GM12878 (cell line): ENCODE measurements around the gene COMT. TPM values are rescaled to one million over a fixed set of nuclear protein-coding genes. Genes with fewer than 3 reads are reported as not detected.

ENCODE experiments used
- HDAC2 ChIP-seq: fragments of 200-600 bp; sonication (generic); IDR thresholded peaks from 2 replicates; pipeline ENCODE4 v1.6.1; 2017
- polyA plus RNA-seq, 11 experiments: library from polyadenylated mRNA; depleted of rRNA in 4 of 11; unstranded in 6 of 11; stranded (reverse) in 5 of 11; fragments of >200 nt; fragmentation: Nextera tagmentation in 4 of 11; fragmentation: Illumina TruSeq in 1 of 11; extraction: Ambion mirVana in 4 of 11; extraction: Trizol in 1 of 11; gene quantifications; 1 replicate in 1 of 11; 2 replicates in 10 of 11; pipeline versions ENCODE4 v1.2.1 to v1.2.3, GENCODE V29; 2011 to 2016; ENCODE audit warnings: inconsistent platforms in 2 of 11, missing spikeins in 2 of 11, low read depth in 1 of 11
- total RNA-seq, 4 experiments: library from RNA; depleted of rRNA in 3 of 4; stranded (reverse); fragments of >200 nt in 3 of 4; fragmentation: Illumina TruSeq in 1 of 4; extraction: Trizol in 1 of 4; gene quantifications; 2 replicates each; pipeline versions ENCODE4 v1.2.1 to v1.2.3, GENCODE V29; 2013 to 2021
- TF ChIP-seq, protein P1 (sequence below): fragments of 150-350 bp; IDR thresholded peaks from 2 replicates; pipeline ENCODE4 v1.6.1; 2016; ENCODE audit warnings: low read depth, low read length
- TF ChIP-seq, protein P2 (sequence below): fragments of 450-650 bp; IDR thresholded peaks from 2 replicates; pipeline ENCODE4 v1.6.1; 2018; ENCODE audit warnings: mild to moderate bottlenecking, low read depth, moderate library complexity; ENCODE audit not compliant: partially characterized antibody
- TF ChIP-seq, protein P3 (sequence below): IDR thresholded peaks from 2 replicates; pipeline ENCODE4 v1.6.1; 2011; ENCODE audit warnings: borderline replicate concordance, low read depth, mild to moderate bottlenecking, moderate library complexity, low read length; ENCODE audit not compliant: insufficient read depth, poor library complexity, severe bottlenecking

The COMT gene
- total and polyA plus RNA-seq, 10 of the 15 experiments (the other 5 are each of a cell fraction or from before 2014, with no cell fraction given) = 4.5 to 152 (median 66.1) TPM

DNA sequence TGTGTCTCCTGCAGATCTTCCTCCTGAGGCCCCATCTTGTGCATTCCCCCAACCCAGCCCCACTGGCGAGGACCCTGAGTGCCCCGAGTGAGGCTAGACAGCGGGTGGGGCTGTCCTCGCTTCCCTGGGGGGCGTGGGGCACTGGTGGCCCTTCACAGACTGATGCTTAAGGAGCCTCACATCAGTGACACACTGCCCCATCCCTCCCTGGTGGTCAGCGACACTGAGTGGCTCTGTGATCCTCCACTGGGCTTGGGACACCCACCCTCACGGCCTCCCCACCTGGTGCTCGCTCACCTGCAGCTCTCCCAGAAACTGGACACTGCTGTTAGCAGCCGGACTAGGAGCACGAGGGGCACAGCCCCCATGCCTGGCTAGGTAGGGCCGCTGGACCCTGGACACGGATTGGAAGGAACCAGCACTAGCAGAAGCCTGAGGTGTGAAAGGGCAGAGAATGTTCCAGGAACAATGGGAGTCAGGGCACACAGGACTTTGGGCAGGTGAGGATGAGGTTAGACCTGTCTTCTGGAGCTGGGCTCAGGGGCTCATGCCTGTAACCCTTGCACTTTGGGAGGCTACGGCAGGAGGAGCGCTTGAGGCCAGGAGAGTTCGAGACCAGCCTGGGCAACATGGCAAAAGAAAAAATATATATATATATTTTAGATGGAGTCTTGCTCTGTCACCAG lies 23.3 kb downstream of the COMT start (continued):
- TF ChIP-seq, protein P1, sequence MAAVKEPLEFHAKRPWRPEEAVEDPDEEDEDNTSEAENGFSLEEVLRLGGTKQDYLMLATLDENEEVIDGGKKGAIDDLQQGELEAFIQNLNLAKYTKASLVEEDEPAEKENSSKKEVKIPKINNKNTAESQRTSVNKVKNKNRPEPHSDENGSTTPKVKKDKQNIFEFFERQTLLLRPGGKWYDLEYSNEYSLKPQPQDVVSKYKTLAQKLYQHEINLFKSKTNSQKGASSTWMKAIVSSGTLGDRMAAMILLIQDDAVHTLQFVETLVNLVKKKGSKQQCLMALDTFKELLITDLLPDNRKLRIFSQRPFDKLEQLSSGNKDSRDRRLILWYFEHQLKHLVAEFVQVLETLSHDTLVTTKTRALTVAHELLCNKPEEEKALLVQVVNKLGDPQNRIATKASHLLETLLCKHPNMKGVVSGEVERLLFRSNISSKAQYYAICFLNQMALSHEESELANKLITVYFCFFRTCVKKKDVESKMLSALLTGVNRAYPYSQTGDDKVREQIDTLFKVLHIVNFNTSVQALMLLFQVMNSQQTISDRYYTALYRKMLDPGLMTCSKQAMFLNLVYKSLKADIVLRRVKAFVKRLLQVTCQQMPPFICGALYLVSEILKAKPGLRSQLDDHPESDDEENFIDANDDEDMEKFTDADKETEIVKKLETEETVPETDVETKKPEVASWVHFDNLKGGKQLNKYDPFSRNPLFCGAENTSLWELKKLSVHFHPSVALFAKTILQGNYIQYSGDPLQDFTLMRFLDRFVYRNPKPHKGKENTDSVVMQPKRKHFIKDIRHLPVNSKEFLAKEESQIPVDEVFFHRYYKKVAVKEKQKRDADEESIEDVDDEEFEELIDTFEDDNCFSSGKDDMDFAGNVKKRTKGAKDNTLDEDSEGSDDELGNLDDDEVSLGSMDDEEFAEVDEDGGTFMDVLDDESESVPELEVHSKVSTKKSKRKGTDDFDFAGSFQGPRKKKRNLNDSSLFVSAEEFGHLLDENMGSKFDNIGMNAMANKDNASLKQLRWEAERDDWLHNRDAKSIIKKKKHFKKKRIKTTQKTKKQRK = no peak
- TF ChIP-seq, protein P2, sequence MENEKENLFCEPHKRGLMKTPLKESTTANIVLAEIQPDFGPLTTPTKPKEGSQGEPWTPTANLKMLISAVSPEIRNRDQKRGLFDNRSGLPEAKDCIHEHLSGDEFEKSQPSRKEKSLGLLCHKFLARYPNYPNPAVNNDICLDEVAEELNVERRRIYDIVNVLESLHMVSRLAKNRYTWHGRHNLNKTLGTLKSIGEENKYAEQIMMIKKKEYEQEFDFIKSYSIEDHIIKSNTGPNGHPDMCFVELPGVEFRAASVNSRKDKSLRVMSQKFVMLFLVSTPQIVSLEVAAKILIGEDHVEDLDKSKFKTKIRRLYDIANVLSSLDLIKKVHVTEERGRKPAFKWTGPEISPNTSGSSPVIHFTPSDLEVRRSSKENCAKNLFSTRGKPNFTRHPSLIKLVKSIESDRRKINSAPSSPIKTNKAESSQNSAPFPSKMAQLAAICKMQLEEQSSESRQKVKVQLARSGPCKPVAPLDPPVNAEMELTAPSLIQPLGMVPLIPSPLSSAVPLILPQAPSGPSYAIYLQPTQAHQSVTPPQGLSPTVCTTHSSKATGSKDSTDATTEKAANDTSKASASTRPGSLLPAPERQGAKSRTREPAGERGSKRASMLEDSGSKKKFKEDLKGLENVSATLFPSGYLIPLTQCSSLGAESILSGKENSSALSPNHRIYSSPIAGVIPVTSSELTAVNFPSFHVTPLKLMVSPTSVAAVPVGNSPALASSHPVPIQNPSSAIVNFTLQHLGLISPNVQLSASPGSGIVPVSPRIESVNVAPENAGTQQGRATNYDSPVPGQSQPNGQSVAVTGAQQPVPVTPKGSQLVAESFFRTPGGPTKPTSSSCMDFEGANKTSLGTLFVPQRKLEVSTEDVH = no peak
- TF ChIP-seq, protein P3, sequence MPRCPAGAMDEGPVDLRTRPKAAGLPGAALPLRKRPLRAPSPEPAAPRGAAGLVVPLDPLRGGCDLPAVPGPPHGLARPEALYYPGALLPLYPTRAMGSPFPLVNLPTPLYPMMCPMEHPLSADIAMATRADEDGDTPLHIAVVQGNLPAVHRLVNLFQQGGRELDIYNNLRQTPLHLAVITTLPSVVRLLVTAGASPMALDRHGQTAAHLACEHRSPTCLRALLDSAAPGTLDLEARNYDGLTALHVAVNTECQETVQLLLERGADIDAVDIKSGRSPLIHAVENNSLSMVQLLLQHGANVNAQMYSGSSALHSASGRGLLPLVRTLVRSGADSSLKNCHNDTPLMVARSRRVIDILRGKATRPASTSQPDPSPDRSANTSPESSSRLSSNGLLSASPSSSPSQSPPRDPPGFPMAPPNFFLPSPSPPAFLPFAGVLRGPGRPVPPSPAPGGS = no peak
- no peak for TF ChIP-seq HDAC2
